22Rv1 (cell line): ENCODE results near the gene CCDC116.

ENCODE experiments used
- H3K27ac ChIP-seq: fragments of 450-650 bp; 2 replicates; pipeline ENCODE4 v1.5.1; 2017
- CTCF ChIP-seq: fragments of 450-650 bp; IDR thresholded peaks from 2 replicates; pipeline ENCODE4 v1.5.1; 2017; ENCODE audit warnings: mild to moderate bottlenecking
- ZFX ChIP-seq: fragments of 450-650 bp; IDR thresholded peaks from 2 replicates; pipeline ENCODE4 v1.6.1; 2017; ENCODE audit warnings: antibody characterized with exemption, borderline replicate concordance

CCDC116 gene

GRCh38 chr22:21629255-21630149 is 3.1 kb upstream of the CCDC116 start, which contains the start of gene YDJC:
Gene YDJC (minus strand): TSS chr22:21630022. CDS start chr22:21630014, 8 bp downstream.
- peak within 1 kb of the TSS; percentile 89 for H3K27ac ChIP-seq
- TF ChIP-seq CTCF (peak; percentile 62), ZFX (no peak)

GRCh38 chr22:21631025-21631424 is 1.5 kb upstream of the CCDC116 start:
- no peak for TF ChIP-seq ZFX
- TF ChIP-seq CTCF = no peak
- H3K27ac ChIP-seq = no peak overlapping the region

GRCh38 chr22:21632931-21633330 is 371 bp downstream of the CCDC116 start:
- H3K27ac ChIP-seq = no peak overlapping the region
- no peak for TF ChIP-seq ZFX
- no peak for TF ChIP-seq CTCF

GRCh38 chr22:21633481-21633880 is 921 bp downstream of the CCDC116 start:
- no peak overlapping the region for H3K27ac ChIP-seq
- no peak for TF ChIP-seq ZFX
- no peak for TF ChIP-seq CTCF

GRCh38 chr22:21634081-21634480 is 1.5 kb downstream of the CCDC116 start:
- no peak overlapping the region for H3K27ac ChIP-seq
- TF ChIP-seq CTCF (no peak), ZFX (no peak)

GRCh38 chr22:21634844-21635243 is 2.3 kb downstream of the CCDC116 start:
- TF ChIP-seq CTCF (no peak), ZFX (no peak)

GRCh38 chr22:21635771-21636510 is 3.4 kb downstream of the CCDC116 start:
- TF ChIP-seq ZFX (no peak), CTCF (no peak)
- H3K27ac ChIP-seq = no peak overlapping the region

More at GRCh38 chr22:21634844-21635243, 2.3 kb downstream of the CCDC116 start:
- H3K27ac ChIP-seq = no peak overlapping the region
